Activated CD4-positive, alpha-beta T cell treated with anti-CD3 and anti-CD28 coated beads, Interleukin-2, amount 50 U/mL, for 24 hours (primary cell): ENCODE measurements around the gene PAOX.

Experiments
- DNase-seq, 2 donors: peaks; one replicate each; pipeline ENCODE4 v3.0.0-alpha.2; 2020; ENCODE audit warnings: low read depth in 1 of 2, low spot score in 1 of 2

PAOX gene

DNA sequence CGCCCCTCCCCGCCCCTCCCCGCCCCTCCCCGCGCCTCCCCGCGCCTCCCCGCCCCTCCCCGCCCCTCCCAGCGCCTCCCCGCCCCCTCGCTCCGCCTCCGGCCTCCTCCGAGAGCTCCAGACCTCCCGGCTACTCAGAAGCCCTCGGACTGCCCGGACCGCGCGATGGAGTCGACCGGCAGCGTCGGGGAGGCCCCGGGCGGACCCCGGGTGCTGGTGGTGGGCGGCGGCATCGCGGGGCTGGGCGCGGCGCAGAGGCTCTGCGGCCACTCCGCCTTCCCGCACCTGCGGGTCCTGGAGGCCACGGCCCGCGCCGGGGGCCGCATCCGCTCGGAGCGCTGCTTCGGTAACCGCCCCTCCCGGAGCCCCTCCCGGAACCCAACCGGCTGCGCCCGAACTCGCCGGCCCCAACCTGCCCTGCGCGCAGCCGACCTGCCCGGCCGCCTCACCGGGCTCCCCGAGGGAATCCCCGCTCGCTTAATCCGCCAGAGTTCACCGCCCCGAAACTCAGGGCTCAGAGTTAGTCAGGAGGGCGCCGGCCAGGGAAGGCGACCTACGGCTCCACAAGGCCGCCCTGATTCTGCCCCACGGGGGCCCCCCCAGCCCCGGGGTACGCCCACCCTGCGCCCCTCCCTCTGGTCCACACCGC lies at the start of gene PAOX:
Gene PAOX (plus strand): TSS at position 111 of the 649 bp plus-strand sequence. CDS start 55 bp downstream, at position 166.
- peak; percentile 39 to 53 for DNase-seq

DNA sequence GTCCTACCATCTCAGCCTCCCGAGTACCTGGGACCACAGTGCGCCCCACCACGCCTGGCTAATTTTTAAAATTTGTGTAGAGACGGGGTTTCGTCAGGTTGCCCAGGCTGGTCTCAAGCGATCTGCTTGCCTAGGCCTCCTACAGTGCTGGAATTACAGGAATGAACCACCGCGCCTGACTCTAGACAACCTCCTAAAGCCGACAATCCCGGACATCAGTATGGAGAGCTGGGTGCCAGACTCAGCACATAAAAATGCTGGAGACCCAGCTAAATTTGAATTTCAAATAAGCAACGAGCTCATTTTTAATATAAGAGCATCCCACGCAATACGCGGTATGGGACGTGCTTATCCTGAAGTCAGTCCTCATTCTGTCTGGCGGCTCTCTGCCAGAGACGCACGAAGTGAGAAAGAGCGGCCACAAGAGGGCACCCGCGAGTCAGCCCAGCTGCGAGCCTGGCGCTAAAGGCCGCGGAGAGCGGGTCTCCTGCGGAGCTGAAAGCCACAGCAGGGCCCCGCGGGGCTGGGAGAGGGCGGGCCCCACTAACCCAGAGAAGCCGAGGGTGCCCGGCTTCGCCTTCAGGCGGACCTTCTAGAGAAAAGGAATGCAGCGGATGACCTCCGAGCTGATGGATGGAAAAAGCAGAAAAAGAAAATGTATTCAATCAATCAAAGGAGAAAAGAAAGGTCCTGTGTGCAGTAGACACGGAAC lies 49.4 kb upstream of the PAOX start:
- DNase-seq = peak; percentile 82 to 84

DNA sequence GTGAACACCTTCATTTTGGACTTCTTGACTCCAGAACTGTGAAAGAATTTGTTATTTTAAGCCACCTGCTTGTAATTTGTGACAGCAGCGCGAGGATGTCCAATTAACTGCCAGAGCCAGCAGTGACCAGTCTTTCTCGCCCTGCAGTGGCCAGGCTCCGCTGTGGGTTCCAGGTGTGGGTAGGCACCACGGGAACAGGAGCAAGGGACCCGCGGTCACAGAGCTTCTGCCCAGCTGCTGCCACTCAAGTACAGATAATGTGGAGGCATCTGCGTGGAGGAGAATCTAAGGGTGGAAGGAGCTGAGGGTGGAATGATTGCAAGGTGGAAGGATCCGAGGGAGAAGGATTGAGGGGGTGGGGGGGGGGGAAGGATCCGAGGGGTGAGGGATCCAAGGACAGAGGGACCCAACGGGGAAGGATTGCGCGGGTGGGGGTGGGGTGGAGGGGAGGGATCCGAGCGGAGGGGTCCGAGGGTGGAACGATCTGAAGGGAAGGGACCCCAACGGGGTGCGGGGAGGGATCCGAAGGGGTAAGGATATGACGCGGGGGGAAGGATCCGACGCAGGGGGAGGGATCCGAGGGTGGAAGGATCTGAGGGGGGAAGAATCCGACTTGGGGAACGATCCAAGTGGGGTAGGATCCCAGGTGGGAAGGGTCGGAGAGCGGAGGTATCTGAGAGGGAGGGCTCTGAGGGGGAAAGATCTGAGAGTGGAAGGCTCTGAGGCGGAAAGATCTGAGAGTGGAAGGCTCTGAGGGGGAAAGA lies 45.9 kb upstream of the PAOX start:
- DNase-seq = no peak

DNA sequence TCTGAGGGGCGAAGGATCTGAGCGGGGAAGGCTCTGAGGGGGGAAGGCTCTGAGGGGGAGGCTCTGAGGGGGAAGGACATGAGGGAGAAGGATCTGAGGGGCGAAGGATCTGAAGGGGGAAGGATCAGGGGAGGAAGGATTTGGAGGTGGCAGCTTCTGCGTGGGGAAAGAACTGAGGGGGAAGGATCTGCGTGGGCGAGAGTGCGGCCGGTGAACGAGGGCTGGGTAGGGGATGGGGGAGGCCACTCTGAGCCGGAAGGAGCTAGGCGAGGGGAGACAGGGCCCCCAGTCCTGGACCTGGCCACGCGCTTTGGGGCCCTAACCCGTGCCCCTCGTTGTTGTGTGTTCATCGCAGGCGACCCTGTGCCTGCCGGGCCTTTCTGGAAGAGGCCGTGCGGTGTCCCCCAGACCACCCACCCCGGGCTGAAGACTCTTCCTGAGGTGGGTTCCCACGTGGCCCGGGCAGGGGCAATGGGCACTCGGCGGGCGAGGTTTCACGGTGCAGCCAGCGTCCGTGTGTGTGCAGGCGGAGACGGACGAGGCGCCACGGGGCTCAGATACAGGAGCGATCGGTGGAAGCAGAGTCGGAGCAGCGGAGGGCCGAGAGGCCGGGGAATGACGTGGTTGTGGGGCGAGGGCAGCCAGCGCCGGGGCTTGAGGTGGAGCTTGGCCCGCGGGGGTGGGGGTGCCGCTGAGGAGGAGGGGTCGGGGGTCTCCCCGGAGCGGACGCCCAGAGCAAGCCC lies 44.4 kb upstream of the PAOX start:
- no peak for DNase-seq

DNA sequence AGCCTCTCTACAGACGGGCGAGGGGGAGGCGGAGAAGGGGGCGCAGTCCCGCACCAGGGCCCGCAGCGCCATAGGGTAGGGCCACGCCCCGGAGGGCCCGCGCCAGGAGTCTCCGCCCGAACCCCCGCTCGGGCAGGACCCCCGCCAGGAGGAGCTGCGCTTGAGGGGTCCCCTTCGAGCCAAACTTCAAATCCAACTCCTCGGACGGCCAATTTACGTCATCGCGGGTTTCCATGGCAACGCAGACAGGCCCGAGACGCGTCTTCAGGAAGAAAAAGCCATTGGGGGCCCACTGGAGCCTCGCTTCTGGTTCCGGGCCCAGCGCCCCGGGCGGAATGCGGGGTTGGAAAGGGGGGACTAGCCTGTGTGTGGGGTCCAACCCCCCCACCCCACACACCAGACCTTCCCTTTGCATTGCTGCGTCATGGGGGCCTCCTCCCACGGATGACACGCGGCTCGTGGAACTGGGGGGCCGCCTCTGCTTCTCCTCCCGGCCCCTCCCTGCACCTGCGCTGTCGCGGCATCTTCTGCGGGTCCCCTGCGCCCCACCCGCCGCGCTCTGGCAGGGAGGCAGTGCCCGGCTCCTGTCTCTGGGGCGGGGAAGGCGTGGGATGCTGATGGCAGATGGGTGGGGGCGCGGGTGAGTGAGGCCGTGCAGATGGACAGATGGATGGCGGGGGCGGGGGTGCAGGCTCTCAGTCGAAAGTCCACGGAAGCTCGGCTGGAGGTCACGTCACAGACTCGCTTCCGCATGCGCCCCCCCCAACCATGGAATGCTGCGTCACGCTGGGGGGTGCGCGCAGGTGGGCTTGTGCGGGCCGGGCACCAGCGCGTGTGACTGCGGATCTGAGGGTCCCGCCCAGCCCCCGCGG lies 43.6 kb upstream of the PAOX start:
- DNase-seq = peak in 1 of 2 donors; percentile 67

DNA sequence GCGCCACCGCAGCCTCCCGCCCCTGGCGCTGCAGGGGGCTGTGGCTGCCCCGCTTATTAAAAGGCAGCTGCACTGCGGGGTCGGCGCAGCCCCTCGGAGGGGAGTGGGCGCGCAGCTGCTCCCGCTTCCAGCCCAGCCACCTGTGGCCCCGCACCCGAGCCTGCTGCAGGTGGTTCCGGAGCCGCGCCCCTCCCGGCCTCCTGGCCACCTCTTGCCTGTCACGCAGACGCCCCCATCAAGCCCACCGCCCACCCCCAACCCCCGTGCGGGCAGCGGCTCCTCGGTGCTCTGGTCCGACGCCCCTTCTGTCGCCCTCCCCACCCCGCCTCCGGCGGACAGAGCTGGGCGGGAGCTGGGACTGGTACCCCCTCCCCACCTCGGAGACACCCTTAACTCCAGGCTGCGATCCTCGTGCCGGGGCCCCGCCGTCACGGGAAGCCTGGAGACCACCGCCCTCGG lies 42.9 kb upstream of the PAOX start:
- no peak for DNase-seq

DNA sequence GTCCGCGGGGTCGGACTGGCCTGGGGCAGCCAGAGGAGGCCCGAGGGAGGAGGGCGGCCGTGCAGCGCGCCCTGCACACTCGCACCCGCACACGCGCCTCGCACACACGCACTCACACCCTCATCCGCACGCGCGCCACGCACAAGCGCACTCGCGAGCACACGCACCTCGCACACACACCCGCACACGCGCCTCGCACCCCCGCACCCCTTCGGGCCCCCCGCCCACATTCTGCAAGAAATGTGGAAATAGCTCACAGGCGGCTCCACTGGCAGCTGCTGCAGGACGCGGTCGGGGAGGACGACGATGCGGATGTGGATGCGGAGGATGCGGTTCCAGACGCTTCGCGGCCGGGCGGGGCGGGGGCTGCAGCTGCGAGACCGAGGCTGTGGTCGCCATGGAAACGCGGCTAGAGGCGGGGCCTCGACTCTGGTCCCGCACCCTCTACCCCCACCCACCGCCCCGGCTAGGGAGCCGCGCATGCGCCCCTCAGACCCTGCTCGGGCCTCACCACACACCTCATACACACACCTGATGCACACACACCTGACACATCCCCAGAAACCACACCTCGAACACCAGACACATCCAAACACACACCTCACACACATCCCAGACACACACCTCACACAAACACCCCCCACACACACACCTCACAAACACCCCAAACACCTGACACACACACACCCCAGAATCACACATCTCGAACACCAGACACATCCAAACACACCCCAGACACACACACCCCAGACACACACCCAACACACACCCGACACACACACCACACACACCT lies 42.3 kb upstream of the PAOX start, which contains the start of gene CALY:
Gene CALY (minus strand): TSS at position 320 of the 793 bp plus-strand sequence. CDS start 7,907 bp downstream, outside the sequence.
- peak in 1 of 2 donors; percentile 53 for DNase-seq

DNA sequence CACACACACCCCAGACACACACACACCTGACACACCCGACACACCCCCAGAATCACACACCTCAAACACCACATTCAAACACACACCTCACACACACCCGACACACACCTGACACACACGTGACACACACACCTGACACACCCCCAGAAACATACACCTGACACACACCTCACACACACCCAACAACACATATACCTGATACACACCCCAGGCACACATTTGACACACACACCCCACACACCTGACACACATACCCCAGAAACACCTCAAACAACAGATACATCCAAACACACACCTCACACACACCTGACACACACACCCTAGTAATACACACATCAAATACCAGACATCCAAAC lies 41.7 kb upstream of the PAOX start:
- DNase-seq = no peak

DNA sequence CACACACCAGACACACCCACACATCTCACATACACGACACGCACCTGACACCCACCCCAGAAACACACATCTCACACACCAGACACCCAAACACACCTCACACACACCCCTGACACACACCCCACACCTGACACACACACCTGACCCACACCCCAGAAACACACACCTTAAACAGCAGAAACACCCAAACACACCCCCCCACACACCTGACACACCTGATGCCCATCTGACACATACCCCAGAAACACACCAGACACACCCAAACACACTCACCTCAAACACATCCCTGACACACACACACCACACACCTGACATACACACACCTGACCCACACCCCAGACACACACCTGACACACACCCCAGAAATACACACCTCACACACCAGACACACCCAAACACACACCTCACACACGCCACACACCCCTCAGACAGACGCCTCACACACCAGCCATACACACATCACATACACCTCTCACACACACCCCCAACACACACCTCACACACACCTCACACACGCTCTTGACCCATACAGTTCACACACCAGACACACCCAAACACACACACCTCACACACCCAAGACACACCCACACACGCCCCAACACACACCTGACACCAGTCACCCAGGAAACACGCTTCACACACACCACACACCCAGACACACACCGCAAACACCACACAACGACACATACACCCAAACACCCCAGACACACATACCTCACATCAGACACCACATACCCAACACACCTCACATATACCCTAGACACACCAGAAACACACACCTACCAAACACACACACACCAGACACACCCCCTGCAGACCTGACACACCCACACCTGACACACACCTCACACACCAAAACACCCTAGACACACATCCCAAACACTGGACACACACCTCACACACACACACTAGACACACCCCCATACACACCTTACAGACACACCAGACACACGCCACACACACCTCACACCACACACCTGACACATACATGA lies 40.7 kb upstream of the PAOX start:
- DNase-seq = no peak

DNA sequence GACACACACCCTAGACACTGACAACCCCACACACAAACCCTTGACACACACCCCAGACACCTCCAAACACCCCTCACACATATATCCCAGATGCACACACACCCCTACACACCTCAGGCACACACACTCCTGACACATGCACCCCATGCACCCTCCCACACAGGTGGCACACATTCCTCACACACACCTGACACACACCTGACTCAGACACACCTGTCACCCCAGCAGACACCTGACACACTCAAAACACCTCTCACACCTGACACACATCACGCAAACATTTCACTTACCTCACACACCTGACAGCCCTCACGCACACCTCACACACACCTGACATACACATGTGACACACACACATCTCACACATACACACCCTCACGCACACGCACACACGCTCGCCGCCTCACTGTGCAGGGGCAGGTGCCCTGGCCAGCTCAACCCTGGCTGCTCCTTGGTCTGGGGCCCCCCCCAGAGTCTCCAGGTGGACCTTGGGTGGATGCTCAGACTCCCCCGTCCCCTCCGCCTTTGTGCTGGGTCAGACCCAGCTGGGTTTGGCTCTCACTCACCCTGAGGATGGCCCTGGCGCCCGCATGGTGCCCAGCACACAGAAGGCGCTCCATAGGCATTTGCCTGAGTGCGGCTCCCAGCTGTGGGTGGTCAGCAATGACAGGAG lies 39.2 kb upstream of the PAOX start:
- DNase-seq = no peak

DNA sequence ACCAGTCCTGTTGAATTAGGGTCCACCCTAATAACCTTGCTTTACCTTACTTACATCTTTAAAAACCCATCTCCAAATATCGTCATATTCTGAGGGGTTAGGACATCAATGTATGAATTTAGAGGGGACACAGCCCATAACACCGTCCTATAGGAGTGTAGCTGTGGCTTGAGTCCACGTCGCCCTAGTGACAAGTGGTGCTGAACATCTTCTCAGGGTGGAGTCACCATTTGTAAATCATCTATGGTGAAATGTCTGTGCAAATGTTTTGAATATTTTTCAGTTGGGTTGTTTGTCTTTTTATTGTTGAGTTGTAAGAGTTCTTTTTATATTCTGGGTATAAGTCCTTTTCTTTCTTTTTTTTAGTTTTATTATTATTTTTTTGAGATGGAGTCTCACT lies 37.1 kb upstream of the PAOX start:
- DNase-seq = no peak

DNA sequence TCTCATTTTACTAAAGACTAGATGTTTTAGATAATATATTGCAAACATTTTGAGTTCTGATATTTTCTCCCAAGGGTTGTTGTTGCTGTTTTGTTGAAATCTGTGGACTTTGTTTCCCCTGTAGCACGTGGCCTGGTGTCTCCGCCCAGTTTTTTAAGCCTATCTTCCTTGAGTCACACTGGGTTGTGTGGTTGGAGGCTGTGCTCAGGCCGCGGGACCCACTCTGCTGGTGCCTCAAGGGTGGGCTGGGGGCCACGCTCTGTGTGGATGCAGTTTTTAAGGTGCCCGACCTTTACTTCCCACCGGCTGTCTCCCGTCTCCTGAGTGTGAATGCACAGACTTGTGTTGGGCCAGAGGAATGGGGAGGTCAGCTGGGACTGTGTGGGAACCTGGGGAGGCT lies 36.1 kb upstream of the PAOX start:
- DNase-seq = no peak

DNA sequence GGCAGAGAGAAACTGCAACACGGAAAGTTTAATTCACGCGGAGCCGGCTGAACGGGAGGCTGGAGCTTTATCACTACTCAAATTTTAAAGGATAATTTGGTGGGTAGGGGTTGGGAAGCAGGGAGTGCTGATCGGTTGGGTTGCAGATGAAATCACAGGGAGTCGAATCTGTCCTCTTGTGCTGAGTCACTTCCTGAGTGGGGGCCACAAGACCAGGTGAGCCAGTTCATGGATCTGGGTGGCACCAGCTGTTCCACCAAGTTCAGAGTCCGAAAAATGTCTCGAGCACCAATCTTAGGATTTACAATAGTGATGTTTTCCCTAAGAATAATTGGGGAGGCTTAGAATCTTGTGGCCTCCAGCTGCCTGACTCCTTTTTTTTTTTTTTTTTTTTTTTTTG lies 35.5 kb upstream of the PAOX start:
- DNase-seq = no peak

DNA sequence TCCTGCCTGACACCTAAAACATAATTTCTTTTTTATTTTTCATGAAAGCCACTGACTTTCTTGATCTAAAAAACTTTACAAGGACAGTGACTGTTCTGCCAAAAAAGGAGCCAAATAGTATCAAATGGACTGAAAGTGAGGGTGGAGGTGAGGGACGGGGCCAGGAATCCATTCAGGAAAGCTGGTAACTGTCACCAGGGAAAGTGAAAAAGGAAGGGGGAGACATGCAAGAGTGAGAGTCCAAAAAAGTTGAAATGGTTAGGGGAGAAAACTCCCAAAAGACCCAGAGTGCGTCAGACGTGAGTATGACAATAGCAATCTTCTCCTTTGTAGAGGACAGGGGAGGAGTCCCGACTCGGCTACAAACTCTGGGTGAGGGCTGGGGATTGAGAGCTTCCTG lies 34.8 kb upstream of the PAOX start:
- no peak for DNase-seq

DNA sequence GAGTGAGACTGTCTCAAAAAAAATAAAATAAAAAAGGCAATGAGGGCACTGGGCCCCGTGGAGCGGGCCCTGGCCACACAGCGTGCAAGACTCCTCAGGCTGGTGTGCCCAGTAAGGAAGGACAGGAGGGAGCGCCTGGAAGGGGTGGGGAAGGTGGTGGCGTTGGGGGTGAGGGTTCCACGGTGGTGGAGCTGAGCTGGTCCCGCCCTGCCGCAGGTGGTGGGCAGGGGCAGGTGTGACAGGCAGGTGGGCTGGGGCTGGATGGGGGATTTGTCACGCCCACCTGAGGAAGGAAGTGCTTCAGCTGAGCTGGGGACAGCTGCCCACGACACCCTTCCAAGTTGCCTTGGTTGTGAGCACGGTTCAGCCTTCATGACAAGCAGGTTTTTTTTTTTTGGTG lies 32.6 kb upstream of the PAOX start:
- no peak for DNase-seq

DNA sequence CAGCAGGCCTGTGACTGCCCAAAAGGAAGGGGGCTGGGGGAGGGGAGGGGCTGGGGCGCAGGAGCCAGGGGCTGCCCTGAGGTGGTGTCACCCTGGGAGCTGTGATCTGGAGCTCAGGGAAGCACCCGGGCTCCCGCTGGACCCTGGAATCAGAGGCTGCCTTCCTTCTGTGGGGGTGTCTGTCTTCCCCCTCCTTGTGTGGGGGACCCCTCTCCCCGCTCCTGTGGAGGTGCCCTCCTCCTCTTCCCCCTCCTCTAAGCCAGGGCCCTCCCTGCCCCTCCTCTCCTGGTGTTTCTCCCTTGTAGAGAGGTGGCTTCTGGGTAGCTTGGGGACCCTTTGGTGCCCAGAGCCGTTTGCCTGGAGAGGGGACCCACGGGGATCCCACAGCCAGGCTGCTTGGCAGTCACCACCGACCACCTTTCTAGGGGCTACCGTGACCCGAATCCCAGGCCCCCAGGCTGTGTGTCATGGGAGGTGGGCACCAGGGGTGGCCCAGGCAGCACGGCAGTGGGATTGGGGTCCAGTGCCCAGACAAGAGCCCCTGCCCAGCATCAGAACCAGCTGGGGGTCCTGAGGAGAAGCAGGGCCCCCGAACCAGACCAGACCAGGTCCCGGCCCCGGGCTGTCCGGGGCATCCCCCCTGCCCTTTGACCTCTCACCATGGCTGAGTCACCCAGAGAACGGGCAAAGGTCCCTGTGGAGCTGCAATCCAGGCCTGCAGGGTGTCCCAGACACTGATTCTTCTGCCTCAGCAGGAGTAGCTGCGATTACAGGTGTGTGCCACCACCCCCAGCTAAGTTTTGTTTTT lies 31.1 kb upstream of the PAOX start:
- no peak for DNase-seq

DNA sequence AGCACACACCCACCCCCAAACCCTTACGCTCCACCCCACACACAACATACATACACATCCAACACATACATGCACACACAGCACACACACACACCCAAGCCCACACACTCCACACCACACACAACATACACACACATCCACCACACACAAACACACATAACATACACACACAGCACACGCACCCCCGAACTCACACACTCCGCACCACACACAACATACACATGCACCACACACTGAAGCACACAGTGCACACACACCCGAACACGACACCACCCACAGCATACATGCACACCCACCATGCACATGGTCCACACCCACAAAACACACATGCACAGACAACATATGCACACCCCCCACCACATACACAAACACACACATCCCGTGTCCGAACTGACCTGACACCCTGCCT lies 29.9 kb upstream of the PAOX start:
- no peak for DNase-seq
